Mammary epithelial cell (primary cell): ENCODE measurements around the gene AMN1.

ENCODE experiments used
- EZH2 ChIP-seq: IDR thresholded peaks from 2 replicates; pipeline ENCODE4 v1.6.1; 2012; ENCODE audit warnings: low read length, inconsistent platforms, borderline replicate concordance
- TF ChIP-seq, protein P1 (sequence below), 2 donors: IDR thresholded peaks in 1 of 2; conservative IDR thresholded peaks in 1 of 2; 2 replicates each; pipeline ENCODE4 v1.5.1; 2011 to 2012; ENCODE audit warnings: inconsistent platforms in 2 of 2, low read length in 2 of 2, mild to moderate bottlenecking in 2 of 2, control low read depth in 1 of 2, low read depth in 1 of 2; ENCODE audit not compliant: insufficient read depth in 1 of 2; ENCODE audit errors: extremely low read depth in 1 of 2

DNA sequence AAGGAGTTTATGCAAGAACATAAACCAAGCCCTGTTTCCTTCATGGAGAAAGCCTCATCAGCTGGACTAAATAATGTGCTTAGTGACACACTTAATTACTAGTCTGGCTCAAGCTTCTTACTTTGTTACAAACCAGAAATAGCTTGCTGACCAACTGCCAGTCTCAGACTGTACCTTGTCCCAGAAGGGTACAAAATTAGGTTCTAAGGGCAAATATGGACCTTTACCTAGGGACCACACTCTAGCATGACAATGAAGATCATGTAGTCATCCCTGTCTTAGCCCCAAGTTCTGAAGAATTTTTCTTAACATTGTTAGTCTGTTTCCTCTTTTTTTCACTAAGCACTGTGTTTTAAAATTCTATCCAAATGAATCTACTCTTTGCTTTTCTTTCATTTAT is 2.2 kb downstream of the AMN1 start:
- no peak for TF ChIP-seq EZH2
- TF ChIP-seq, protein P1, sequence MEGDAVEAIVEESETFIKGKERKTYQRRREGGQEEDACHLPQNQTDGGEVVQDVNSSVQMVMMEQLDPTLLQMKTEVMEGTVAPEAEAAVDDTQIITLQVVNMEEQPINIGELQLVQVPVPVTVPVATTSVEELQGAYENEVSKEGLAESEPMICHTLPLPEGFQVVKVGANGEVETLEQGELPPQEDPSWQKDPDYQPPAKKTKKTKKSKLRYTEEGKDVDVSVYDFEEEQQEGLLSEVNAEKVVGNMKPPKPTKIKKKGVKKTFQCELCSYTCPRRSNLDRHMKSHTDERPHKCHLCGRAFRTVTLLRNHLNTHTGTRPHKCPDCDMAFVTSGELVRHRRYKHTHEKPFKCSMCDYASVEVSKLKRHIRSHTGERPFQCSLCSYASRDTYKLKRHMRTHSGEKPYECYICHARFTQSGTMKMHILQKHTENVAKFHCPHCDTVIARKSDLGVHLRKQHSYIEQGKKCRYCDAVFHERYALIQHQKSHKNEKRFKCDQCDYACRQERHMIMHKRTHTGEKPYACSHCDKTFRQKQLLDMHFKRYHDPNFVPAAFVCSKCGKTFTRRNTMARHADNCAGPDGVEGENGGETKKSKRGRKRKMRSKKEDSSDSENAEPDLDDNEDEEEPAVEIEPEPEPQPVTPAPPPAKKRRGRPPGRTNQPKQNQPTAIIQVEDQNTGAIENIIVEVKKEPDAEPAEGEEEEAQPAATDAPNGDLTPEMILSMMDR (conservative IDR thresholded peaks at IDR 0.05 in 1 of 2, IDR thresholded peaks at IDR 0.05 in 1 of 2; ENCODE audit: extremely low read depth in 1 of 2, insufficient read depth in 1 of 2, low read depth in 1 of 2, low read length in 2 of 2), result no peak
